SK-N-MC (cell line): Measurements from ENCODE around the gene MTA1.

Experiments used
- DNase-seq: peaks from one replicate; pipeline ENCODE4 v3.0.0-alpha.2; 2011; ENCODE audit warnings: low read depth, low spot score
- H3K27ac ChIP-seq: fragments of 200-600 bp; sonication (generic); 2 replicates; pipeline ENCODE4 v1.5.1; 2016; ENCODE audit warnings: mixed run types
- H3K36me3 ChIP-seq: fragments of 200-600 bp; sonication (generic); 2 replicates; pipeline ENCODE4 v1.6.1; 2017; ENCODE audit warnings: antibody characterized with exemption, low read length, mixed read lengths; ENCODE audit not compliant: insufficient read depth
- H3K4me3 ChIP-seq: fragments of 200-600 bp; sonication (generic); 2 replicates; pipeline ENCODE4 v1.5.1; 2016
- H3K9ac ChIP-seq: fragments of 200-600 bp; sonication (generic); 2 replicates; pipeline ENCODE4 v1.8.0; 2017; ENCODE audit warnings: mixed run types, mixed read lengths; ENCODE audit not compliant: insufficient read length
- H3K9me3 ChIP-seq: fragments of 200-600 bp; sonication (generic); 2 replicates; pipeline ENCODE4 v1.6.1; 2017; ENCODE audit warnings: low read depth, mild to moderate bottlenecking, antibody characterized with exemption, low read length, moderate library complexity, mixed read lengths
- EZH2 ChIP-seq: fragments of 200-600 bp; sonication (generic); IDR thresholded peaks from one replicate; pipeline ENCODE4 v1.6.1; 2017; ENCODE audit warnings: antibody characterized with exemption
- FOXP2 ChIP-seq: optimal IDR thresholded peaks from 2 replicates; pipeline ENCODE3; 2011; ENCODE audit warnings: mild to moderate bottlenecking, moderate library complexity; ENCODE audit not compliant: insufficient read depth; ENCODE audit errors: extremely low read length, control extremely low read depth
- POLR2AphosphoS5 ChIP-seq: IDR thresholded peaks from 2 replicates; pipeline ENCODE4 v1.6.1; 2012; ENCODE audit warnings: mild to moderate bottlenecking, low read depth, low read length, borderline replicate concordance

MTA1 gene

DNA sequence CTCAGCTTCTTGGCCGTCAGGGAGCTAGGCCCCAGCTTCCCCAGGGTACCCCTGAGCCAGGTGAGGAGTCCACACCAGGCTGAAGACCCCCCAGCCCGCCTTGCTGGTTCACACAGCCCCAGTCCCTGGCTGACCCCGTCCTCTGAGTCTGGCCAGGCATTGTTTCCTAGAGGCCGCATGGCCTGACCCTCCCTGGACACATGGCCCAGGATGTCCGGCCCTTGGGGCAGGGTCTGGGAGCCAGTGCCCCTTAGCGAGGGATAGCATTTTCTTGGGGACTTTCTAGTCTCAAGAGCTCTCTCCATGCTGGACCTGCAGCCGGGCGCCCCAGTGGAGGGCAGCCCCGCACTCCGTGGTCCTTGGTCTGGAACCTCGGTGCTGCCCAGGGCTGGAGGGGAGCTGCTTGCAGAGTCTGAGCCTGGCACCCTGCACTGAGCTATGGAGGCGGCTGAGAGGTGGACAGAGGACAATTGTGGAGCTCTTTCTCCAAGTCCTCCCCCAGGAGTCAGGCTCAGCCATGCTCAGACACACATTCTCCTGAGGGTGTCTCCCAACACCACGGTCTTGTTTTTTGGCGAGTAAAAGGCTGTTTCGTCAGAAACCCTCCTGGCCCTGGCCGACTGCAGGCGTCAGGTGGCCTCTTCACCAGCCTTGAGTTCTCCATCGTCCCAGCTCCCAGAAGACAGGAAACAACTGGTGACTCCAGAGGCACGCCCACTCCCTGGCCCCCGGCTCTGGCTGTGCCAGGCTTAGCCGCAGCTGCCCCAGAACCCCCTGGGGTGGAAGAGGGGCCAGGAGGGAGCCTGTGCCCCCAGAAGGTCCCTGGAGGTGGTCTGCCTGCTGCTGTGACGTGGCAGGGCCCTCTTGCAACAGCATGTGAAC, 37.4 kb downstream of the MTA1 start:
- H3K9ac ChIP-seq, result no peak overlapping the region
- no peak for DNase-seq
- no peak overlapping the region for H3K4me3 ChIP-seq
- TF ChIP-seq POLR2AphosphoS5 (no peak), FOXP2 (no peak), EZH2 (no peak)
- no peaks in the 10 kb centered on the region for H3K9me3 ChIP-seq
- H3K27ac ChIP-seq, result no peak overlapping the region
- H3K36me3 ChIP-seq, result peaks cover 51% of the 10 kb centered on the region; the same call in 1 of the 2 replicates

DNA sequence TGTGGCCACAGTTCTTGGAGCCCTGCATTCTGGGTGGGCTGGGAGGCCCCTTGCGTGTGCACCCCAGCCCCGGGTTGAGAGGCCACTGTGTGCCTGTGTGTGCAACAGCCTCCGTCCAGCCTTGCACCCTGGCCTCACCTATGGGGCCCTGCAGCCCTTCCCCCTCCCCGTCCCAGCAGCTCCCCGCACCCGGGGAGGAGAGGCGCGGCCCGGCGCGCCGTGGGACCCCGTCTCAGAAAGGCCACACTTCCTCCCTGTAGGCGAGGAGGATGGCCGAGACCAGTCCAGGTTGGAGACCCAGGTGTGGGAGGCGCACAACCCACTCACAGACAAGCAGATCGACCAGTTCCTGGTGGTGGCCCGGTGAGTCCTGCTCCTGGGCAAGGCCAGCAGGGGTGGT, 38.4 kb downstream of the MTA1 start:
- TF ChIP-seq POLR2AphosphoS5 (no peak), EZH2 (no peak), FOXP2 (no peak)
- no peak overlapping the region for H3K4me3 ChIP-seq
- no peak for DNase-seq
- peaks cover 49% of the 10 kb centered on the region; the same call in 1 of the 2 replicates for H3K36me3 ChIP-seq
- H3K9me3 ChIP-seq, result no peaks in the 10 kb centered on the region
- no peak overlapping the region for H3K9ac ChIP-seq
- no peak overlapping the region for H3K27ac ChIP-seq

DNA sequence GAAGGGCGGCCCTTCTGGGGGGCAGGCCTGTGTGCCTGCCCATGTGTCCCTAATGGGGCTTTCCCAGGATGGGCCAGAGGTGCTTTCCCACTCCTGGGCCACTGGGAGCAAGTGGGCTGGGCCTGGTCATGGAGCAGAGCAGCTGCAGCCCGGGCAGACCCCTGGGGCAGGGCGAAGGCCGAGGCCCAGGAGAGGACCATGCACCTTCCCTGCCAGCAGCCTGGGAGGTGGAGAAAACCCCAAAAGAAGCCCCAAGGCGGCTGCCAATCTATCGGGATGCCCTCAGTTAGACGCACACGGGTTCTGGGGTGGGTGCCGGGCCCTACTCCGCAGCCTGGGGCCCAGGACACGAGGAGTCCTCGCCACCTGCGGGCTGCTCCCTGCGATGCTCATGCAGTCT, 38.9 kb downstream of the MTA1 start:
- H3K27ac ChIP-seq, result no peak overlapping the region
- peaks cover 53% of the 10 kb centered on the region; the same call in 1 of the 2 replicates for H3K36me3 ChIP-seq
- H3K9ac ChIP-seq, result no peak overlapping the region

DNA sequence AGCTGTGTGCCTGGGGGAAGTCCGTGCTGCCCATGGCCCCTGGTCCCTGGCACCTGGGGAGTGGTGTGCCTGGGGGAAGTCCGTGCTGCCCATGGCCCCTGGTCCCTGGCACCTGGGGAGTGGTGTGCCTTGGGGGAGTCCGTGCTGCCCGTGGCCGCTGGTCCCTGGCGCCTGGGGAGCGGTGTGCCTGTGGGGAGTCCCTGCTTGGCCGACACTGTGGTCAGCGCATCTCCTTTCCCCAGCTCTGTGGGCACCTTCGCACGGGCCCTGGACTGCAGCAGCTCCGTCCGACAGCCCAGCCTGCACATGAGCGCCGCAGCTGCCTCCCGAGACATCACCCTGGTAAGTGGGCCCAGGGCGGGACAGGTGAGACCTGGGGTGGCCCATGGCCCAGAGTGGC, 40.5 kb downstream of the MTA1 start:
- no peak for DNase-seq
- H3K27ac ChIP-seq, result no peak overlapping the region
- H3K9ac ChIP-seq, result no peak overlapping the region
- TF ChIP-seq EZH2 (no peak), POLR2AphosphoS5 (no peak), FOXP2 (no peak)
- no peaks in the 10 kb centered on the region for H3K9me3 ChIP-seq
- no peak overlapping the region for H3K4me3 ChIP-seq
- H3K36me3 ChIP-seq, result peaks cover 57% of the 10 kb centered on the region; the same call in 1 of the 2 replicates

More for the DNA sequence above, 38.9 kb downstream of the MTA1 start:
- DNase-seq, result no peak
- no peak for TF ChIP-seq POLR2AphosphoS5
- no peak for TF ChIP-seq EZH2
- TF ChIP-seq FOXP2, result no peak
- H3K9me3 ChIP-seq, result no peaks in the 10 kb centered on the region
- H3K4me3 ChIP-seq, result no peak overlapping the region

DNA sequence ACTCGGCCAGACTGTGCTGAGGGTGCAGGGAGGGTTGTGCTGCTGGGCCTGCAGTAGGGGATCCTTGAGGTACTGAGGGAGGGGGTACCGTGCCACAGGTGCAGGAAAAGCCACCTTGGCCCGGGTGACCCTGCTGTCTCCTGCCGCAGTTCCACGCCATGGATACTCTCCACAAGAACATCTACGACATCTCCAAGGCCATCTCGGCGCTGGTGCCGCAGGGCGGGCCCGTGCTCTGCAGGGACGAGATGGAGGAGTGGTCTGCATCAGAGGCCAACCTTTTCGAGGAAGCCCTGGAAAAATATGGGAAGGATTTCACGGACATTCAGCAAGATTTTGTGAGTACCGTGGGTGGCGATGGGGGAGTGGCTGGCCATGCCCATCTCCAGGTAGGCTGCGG, 41.0 kb downstream of the MTA1 start:
- Histone ChIP-seq H3K9ac (no peak overlapping the region), H3K4me3 (no peak overlapping the region), H3K27ac (no peak overlapping the region), H3K9me3 (no peaks in the 10 kb centered on the region), H3K36me3 (peaks cover 59% of the 10 kb centered on the region; the same call in 1 of the 2 replicates)
- TF ChIP-seq EZH2, result no peak
- TF ChIP-seq POLR2AphosphoS5, result no peak; the same call in 1 of the 2 replicates
- no peak for DNase-seq

DNA sequence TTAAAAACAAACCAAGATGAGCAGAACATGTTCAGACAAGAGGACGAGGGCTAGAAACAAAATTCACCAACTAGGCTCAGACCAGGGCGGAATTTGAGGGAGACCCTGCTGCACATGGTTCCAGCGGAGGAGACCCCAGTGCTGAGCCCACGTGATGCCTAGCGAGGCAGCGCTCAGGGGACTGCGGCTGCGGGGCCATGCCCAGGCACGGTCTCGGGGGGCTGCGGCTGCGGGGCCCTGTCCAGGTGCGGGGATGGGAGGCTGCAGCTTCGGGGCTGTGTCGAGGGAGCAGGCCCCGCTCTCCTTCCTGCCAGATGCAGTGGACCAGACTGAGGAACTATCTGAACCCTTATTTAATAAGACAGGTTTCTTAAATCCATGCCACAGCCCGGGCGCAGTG, 42.3 kb downstream of the MTA1 start:
- H3K27ac ChIP-seq, result no peak overlapping the region; the same call in 1 of the 2 replicates
- no peak for TF ChIP-seq POLR2AphosphoS5
- TF ChIP-seq EZH2, result no peak
- no peak for TF ChIP-seq FOXP2

DNA sequence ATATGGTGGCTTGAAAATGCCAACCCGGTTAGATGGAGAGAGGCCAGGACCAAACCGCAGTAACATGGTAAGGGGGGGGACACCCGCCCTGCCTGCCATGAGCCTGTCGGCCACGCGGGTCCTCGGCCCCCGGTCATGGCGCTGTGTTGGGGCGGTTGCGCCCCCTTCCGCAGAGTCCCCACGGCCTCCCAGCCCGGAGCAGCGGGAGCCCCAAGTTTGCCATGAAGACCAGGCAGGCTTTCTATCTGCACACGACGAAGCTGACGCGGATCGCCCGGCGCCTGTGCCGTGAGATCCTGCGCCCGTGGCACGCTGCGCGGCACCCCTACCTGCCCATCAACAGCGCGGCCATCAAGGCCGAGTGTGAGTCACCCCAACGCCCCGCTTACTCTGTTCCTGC, 44.9 kb downstream of the MTA1 start:
- no peaks in the 10 kb centered on the region for H3K9me3 ChIP-seq
- no peak overlapping the region for H3K9ac ChIP-seq
- H3K4me3 ChIP-seq, result no peak overlapping the region
- no peak for DNase-seq
- no peak for TF ChIP-seq FOXP2
- no peak for TF ChIP-seq EZH2
- TF ChIP-seq POLR2AphosphoS5, result no peak
- peaks cover 59% of the 10 kb centered on the region; the same call in 1 of the 2 replicates for H3K36me3 ChIP-seq
- no peak overlapping the region for H3K27ac ChIP-seq

More for the DNA sequence above, 42.3 kb downstream of the MTA1 start:
- Histone ChIP-seq H3K36me3 (peaks cover 50% of the 10 kb centered on the region; the same call in 1 of the 2 replicates), H3K9me3 (no peaks in the 10 kb centered on the region), H3K4me3 (no peak overlapping the region), H3K9ac (no peak overlapping the region)
- DNase-seq, result no peak

DNA sequence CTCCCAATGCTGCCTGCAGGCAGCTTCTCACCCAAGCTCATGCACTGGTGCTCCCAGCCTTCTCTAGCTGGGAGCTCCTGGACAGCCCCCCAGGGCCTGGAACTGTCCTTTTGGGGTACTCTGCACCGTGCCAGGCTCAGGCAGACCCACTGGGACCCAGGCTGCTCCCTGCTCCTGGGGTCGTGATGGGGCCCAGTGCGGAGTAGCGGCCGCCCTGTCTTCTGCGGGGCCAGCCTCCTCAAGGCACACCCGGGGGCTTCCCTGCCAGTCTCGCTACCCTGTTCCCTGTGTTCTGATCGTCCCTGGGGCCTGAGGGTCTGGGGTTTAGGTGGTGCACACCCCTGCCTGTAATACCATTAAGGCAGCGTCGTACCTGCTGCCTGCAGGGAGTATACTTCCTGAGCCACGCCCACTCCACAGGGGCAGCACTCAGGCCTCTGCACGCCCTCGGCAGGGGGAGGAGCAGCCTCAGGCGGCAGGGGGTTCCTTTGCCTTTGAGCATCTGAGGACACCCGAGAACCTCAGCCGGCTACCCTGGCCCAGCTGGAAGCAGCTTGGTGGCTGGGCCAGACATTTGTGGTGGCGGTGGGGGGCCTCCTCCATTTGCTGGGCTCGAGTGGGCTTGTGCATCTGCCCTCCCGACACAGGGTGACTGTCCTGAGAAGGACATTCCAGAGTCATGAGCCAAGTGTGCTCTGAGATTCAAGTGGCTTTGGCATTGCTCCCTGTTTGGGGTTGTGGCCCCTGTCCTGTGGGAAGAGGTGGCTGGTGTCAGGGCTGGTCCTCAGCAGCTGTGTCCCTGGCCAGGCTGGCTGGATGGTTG, 45.8 kb downstream of the MTA1 start:
- no peak overlapping the region for H3K4me3 ChIP-seq
- peak overlapping the region; percentile 54 for H3K27ac ChIP-seq
- no peak for TF ChIP-seq POLR2AphosphoS5
- DNase-seq, result no peak
- peaks cover 60% of the 10 kb centered on the region; the same call in 1 of the 2 replicates for H3K36me3 ChIP-seq
- no peak overlapping the region for H3K9ac ChIP-seq
- H3K9me3 ChIP-seq, result no peaks in the 10 kb centered on the region
